Transverse colon (tissue), 4 donors: ENCODE data around the gene DENND2A. TPM values are rescaled to one million over a fixed set of nuclear protein-coding genes. Genes with fewer than 3 reads are reported as not detected.
A peak's percentile ranks its signal among the peaks of the same experiment; 100 is the strongest.

Experiments
- DNase-seq: peaks from one replicate; pipeline ENCODE4 v3.0.0-alpha.2; 2019
- H3K27ac ChIP-seq, 4 donors: fragments of 200-600 bp; sonication (generic); 2 replicates each; pipeline ENCODE4 v1.5.1; 2016 to 2018; ENCODE audit warnings: inconsistent platforms in 4 of 4
- H3K27me3 ChIP-seq: fragments of 200-600 bp; sonication (generic); 2 replicates; pipeline ENCODE4 v1.5.1; 2017; ENCODE audit warnings: inconsistent platforms
- H3K36me3 ChIP-seq, 4 donors: fragments of 200-600 bp; sonication (generic); 2 replicates each; pipeline ENCODE4 v1.5.1; 2017 to 2019; ENCODE audit warnings: inconsistent platforms in 4 of 4
- H3K4me1 ChIP-seq, 4 donors: fragments of 200-600 bp; sonication (generic); 2 replicates each; pipeline ENCODE4 v1.5.1; 2017 to 2020; ENCODE audit warnings: inconsistent platforms in 4 of 4
- H3K4me3 ChIP-seq, 4 donors: fragments of 200-600 bp; sonication (generic); 1 replicate in 1 of 4; 2 replicates in 3 of 4; pipeline versions ENCODE4 v1.5.1 to v1.6.1; 2017 to 2019; ENCODE audit warnings: inconsistent platforms in 4 of 4
- H3K9me3 ChIP-seq, 2 donors: fragments of 200-600 bp; sonication (generic); 2 replicates each; pipeline ENCODE4 v1.5.1; 2017 to 2019; ENCODE audit warnings: inconsistent platforms in 2 of 2
- EP300 ChIP-seq: sonication (generic); formaldehyde crosslinking; IDR thresholded peaks from one replicate; pipeline ENCODE4 v1.6.1; 2017; ENCODE audit warnings: antibody characterized with exemption, low read depth
- POLR2A ChIP-seq: fragments of 450-650 bp; IDR thresholded peaks from one replicate; pipeline ENCODE4 v1.6.1; 2016; ENCODE audit warnings: antibody characterized with exemption, mild to moderate bottlenecking, moderate library complexity
- POLR2AphosphoS5 ChIP-seq, 3 donors: sonication (generic); formaldehyde crosslinking; IDR thresholded peaks; one replicate each; pipeline ENCODE4 v1.6.1; 2016; ENCODE audit warnings: antibody characterized with exemption in 3 of 3
- WGBS, 2 donors: methylation state at CpG; one replicate each; pipeline ENCODE4 v1.1.5; 2018; ENCODE audit warnings: low coverage in 1 of 2; 5-methylcytosine and 5-hydroxymethylcytosine counted together
- in situ Hi-C, 4 donors: fragments of 200-750 bp; cut with MboI; loops; one replicate each; pipeline versions ENCODE4 v1.15.0 to v1.15.1; 2017; ENCODE audit warnings: low sequenced_read_pairs in 3 of 4, low pct_ligation_motif_present in 1 of 4, low pct_unique_long_range_greater_than_20kb in 1 of 4
- intact Hi-C: fragments of 100-400 bp; cut with DNase I; formaldehyde crosslinking; loops from one replicate; pipeline ENCODE4 v1.15.1; 2023; ENCODE audit warnings: low total_unique reads
- total RNA-seq, 4 donors: library from RNA; depleted of rRNA; stranded (reverse); fragments of >200 nt; gene quantifications; one replicate each; pipeline ENCODE4 v1.1.0, GENCODE V29; 2016
- TF ChIP-seq, protein P1 (sequence below), 5 experiments: fragments of 200-600 bp in 3 of 5; fragments of 450-650 bp in 2 of 5; sonication (generic) in 3 of 5; IDR thresholded peaks; 1 replicate in 2 of 5; 2 replicates in 3 of 5; pipeline ENCODE4 v1.5.1; 2016 to 2017; ENCODE audit warnings: antibody characterized with exemption in 5 of 5, inconsistent platforms in 3 of 5, mild to moderate bottlenecking in 2 of 5, moderate library complexity in 1 of 5

Gene DENND2A
- total RNA-seq, 4 donors from 2014 or later = 4.1 to 19.9 (median 7.1) TPM

- Histone ChIP-seq H3K4me3 (no peak overlapping the region), H3K4me1 (peaks cover 4 to 36% (median 14%) of the 10 kb centered on the region in 4 donors), H3K27ac (peak overlapping the region; percentile 62 to 91 (median 79)), H3K36me3 (no peaks in the 10 kb centered on the region), H3K9me3 (no peaks in the 10 kb centered on the region), H3K27me3 (peaks cover 20% of the 10 kb centered on the region)
- WGBS, 2 donors = 70 to 84% methylated on average over 2 to 6 of the region's 6 CpGs
- no peak for DNase-seq
- intact Hi-C loops = no loop called here
- in situ Hi-C loops = no loop called here
- TF ChIP-seq POLR2AphosphoS5 (IDR thresholded peaks at IDR 0.05) = peak in 1 of 3 donors; percentile 39
- TF ChIP-seq EP300 = no peak
These were observed 2.3 kb downstream of the DENND2A start for GRCh38 chr7:140638173-140638791.

- WGBS, 2 donors = 40 to 73% methylated on average over 1 to 3 of the region's 3 CpGs
- peaks cover 20% of the 10 kb centered on the region for H3K27me3 ChIP-seq
These were observed 3.2 kb downstream of the DENND2A start for GRCh38 chr7:140637400-140637799.

DNA sequence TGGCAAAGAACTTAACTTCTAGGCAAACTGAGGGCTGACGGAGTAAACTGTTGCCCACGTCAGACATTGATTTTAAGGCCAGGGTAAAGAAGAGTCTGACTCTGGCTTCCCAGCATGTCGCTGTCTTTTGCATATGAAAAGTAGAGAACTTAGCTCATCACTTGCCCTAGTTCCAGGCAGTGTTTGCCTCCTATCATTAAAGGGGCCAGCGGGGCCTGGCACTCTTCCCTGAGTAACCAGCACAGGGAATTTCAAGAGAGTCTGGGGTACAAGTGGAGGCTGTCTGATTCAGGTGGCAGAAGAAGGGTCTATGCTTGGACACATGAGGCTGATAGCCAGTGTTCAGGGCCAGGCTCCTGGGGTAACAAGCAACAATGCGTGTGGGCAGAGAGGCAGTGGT is 4.8 kb downstream of the DENND2A start:
- H3K4me3 ChIP-seq = no peak overlapping the region
- peak overlapping the region; percentile 1 to 30 (median 20) for H3K27ac ChIP-seq
- no peak for DNase-seq
- in situ Hi-C loops = no loop called here
- 60 to 83% methylated on average over 1 to 5 of the region's 5 CpGs for WGBS, 2 donors
- no peaks in the 10 kb centered on the region for H3K9me3 ChIP-seq
- H3K27me3 ChIP-seq = peaks cover 11% of the 10 kb centered on the region
- intact Hi-C loops = no loop called here
- H3K4me1 ChIP-seq = peaks cover 4 to 40% (median 11%) of the 10 kb centered on the region in 4 donors
- no peaks in the 10 kb centered on the region for H3K36me3 ChIP-seq
- TF ChIP-seq EP300 (no peak), POLR2AphosphoS5 (IDR thresholded peaks at IDR 0.05) (no peak), POLR2A (no peak)
- TF ChIP-seq, protein P1, sequence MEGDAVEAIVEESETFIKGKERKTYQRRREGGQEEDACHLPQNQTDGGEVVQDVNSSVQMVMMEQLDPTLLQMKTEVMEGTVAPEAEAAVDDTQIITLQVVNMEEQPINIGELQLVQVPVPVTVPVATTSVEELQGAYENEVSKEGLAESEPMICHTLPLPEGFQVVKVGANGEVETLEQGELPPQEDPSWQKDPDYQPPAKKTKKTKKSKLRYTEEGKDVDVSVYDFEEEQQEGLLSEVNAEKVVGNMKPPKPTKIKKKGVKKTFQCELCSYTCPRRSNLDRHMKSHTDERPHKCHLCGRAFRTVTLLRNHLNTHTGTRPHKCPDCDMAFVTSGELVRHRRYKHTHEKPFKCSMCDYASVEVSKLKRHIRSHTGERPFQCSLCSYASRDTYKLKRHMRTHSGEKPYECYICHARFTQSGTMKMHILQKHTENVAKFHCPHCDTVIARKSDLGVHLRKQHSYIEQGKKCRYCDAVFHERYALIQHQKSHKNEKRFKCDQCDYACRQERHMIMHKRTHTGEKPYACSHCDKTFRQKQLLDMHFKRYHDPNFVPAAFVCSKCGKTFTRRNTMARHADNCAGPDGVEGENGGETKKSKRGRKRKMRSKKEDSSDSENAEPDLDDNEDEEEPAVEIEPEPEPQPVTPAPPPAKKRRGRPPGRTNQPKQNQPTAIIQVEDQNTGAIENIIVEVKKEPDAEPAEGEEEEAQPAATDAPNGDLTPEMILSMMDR (IDR thresholded peaks at IDR 0.05) = no peak

More at GRCh38 chr7:140637400-140637799, 3.2 kb downstream of the DENND2A start:
- Histone ChIP-seq H3K9me3 (no peaks in the 10 kb centered on the region), H3K4me1 (peaks cover 4 to 36% (median 14%) of the 10 kb centered on the region in 4 donors), H3K4me3 (no peak overlapping the region), H3K27ac (peak overlapping the region; percentile 62 to 91 (median 79)), H3K36me3 (no peaks in the 10 kb centered on the region)
- in situ Hi-C loops = no loop called here
- no peak for DNase-seq
- intact Hi-C loops = no loop called here
- TF ChIP-seq POLR2A (no peak), EP300 (no peak), POLR2AphosphoS5 (IDR thresholded peaks at IDR 0.05) (no peak)
- TF ChIP-seq, protein P1 (IDR thresholded peaks at IDR 0.05) = no peak

DNA sequence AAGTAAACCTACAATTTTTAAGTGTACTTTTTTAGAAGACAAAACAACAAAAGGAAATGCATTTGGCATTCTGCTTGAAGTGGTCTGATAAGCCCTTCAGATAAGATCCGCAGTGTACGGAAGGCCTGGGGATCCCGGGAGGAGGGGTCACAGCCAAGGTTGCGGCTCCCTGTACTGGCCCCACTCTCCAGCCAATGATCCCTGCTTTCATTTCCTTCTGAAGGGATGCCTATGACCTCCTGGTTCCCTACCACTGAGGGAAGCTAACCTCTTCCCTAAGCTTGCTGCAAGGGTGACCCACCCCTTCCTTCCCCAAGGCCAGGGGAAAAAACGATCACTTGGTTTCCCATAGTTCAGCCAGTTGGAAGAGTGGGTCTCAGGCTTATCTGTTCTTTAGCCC is 5.3 kb downstream of the DENND2A start:
- peaks cover 8% of the 10 kb centered on the region for H3K27me3 ChIP-seq
- in situ Hi-C loops (no loop called here), intact Hi-C loops (no loop called here)
- H3K4me1 ChIP-seq = peaks cover 4 to 40% (median 10%) of the 10 kb centered on the region in 4 donors
- no peak for DNase-seq
- no peaks in the 10 kb centered on the region for H3K36me3 ChIP-seq
- 66 to 76% methylated on average over 5 of the region's 5 CpGs for WGBS, 2 donors
- H3K9me3 ChIP-seq = no peaks in the 10 kb centered on the region
- TF ChIP-seq POLR2AphosphoS5 (IDR thresholded peaks at IDR 0.05) (no peak), EP300 (no peak), POLR2A (no peak)
- H3K27ac ChIP-seq = peak overlapping the region in 2 of 4 donors; percentile 1 to 30
- no peak overlapping the region for H3K4me3 ChIP-seq

DNA sequence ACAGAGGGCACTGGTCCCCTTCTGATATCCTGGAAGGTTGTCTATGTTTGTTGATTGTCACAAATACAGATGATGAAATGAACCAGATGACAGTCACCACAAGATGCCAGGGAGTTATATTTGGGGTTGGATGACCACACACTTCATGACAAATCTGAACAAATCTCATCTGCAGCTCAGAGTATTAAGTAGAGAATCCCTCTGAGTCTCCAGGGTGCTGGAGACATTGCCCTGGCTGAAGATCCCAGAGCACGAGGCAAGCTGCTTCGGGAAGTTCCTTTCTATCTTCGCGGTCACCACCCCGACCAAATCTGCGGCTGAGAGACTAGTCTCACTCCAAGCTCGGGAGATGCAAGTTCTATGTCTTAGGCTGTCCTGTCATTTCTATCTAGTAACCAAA is 9.0 kb downstream of the DENND2A start:
- no peak for DNase-seq
- H3K4me3 ChIP-seq = no peak overlapping the region
- 70% methylated on average over 7 of the region's 7 CpGs; no CpG with 5 or more reads in 1 of the 2 donors for WGBS, 2 donors
- H3K4me1 ChIP-seq = peaks cover 0 to 35% (median 2%) of the 10 kb centered on the region in 4 donors
- peak overlapping the region; percentile 29 to 56 (median 48) for H3K27ac ChIP-seq
- no peaks in the 10 kb centered on the region for H3K27me3 ChIP-seq
- TF ChIP-seq EP300 (no peak), POLR2AphosphoS5 (IDR thresholded peaks at IDR 0.05) (peak in 1 of 3 donors; percentile 20)
- intact Hi-C loops (no loop called here), in situ Hi-C loops (no loop called here)
- H3K36me3 ChIP-seq = no peaks in the 10 kb centered on the region
- no peaks in the 10 kb centered on the region for H3K9me3 ChIP-seq
